Measurements from ENCODE around the gene PGF.
A peak's percentile ranks its signal among the peaks of the same experiment; 100 is the strongest.

DNA sequence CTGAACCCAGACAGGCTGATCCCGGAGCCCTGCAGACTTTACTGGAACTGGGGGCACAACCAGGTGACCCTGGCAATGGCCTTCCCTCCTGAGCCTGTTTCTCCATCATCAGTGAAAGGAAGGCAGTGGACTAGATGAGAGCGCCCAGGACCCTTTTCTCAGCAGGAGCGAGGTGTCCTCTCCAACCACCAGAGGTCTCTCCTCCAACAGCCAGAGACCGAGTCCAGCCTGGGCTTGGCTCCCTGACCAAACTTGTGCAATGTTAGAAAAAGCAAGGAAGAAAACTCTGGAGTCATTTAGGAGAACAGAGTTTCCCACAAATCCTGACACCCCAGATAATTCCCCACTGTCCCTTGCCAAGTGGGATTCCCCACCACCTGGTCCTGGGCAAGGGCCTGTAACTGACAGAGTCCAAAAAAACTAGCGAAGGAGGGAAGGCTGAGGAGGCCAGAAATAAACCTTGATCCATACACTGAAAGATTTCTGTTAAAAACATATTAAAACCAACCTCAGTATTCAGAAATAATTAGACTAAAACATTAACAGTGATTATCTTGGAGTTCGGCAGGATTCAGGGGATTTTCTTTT is 41.3 kb downstream of the PGF start:
- TF ChIP-seq, protein P1, sequence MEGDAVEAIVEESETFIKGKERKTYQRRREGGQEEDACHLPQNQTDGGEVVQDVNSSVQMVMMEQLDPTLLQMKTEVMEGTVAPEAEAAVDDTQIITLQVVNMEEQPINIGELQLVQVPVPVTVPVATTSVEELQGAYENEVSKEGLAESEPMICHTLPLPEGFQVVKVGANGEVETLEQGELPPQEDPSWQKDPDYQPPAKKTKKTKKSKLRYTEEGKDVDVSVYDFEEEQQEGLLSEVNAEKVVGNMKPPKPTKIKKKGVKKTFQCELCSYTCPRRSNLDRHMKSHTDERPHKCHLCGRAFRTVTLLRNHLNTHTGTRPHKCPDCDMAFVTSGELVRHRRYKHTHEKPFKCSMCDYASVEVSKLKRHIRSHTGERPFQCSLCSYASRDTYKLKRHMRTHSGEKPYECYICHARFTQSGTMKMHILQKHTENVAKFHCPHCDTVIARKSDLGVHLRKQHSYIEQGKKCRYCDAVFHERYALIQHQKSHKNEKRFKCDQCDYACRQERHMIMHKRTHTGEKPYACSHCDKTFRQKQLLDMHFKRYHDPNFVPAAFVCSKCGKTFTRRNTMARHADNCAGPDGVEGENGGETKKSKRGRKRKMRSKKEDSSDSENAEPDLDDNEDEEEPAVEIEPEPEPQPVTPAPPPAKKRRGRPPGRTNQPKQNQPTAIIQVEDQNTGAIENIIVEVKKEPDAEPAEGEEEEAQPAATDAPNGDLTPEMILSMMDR (IDR thresholded peaks at IDR 0.05): peak; percentile 53 to 80 (median 70)
- no peak for TF ChIP-seq POLR2A (IDR thresholded peaks at IDR 0.05)

All from adrenal gland (tissue), 5 donors.